H9 (cell line): ENCODE measurements around the gene DSE. TPM values are rescaled to one million over a fixed set of nuclear protein-coding genes. Genes with fewer than 3 reads are reported as not detected.

ENCODE experiments used
- DNase-seq: peaks from one replicate; pipeline ENCODE4 v3.0.0-alpha.2; 2017
- H2AFZ ChIP-seq: one replicate; pipeline ENCODE4 v1.6.1; 2013; ENCODE audit warnings: mild to moderate bottlenecking, low read length, control low read depth, moderate library complexity
- H2AK5ac ChIP-seq: 2 replicates; pipeline ENCODE4 v1.6.1; 2013; ENCODE audit warnings: low read length, control low read depth, mixed read lengths; ENCODE audit not compliant: insufficient read length
- H2BK120ac ChIP-seq: one replicate; pipeline ENCODE4 v1.6.1; 2013; ENCODE audit warnings: low read depth, mild to moderate bottlenecking, low read length, control low read depth, inconsistent platforms; ENCODE audit not compliant: poor library complexity, severe bottlenecking
- H2BK12ac ChIP-seq: 2 replicates; pipeline ENCODE4 v1.6.1; 2013; ENCODE audit warnings: low read length, control low read depth, mixed read lengths, low read depth; ENCODE audit not compliant: insufficient read length
- H2BK15ac ChIP-seq: 2 replicates; pipeline ENCODE4 v1.6.1; 2013; ENCODE audit warnings: low read depth, low read length, control low read depth
- H2BK20ac ChIP-seq: one replicate; pipeline ENCODE4 v1.6.1; 2013; ENCODE audit warnings: low read depth, mild to moderate bottlenecking, low read length, control low read depth, inconsistent platforms; ENCODE audit not compliant: poor library complexity, severe bottlenecking
- H2BK5ac ChIP-seq: 2 replicates; pipeline ENCODE4 v1.6.1; 2013; ENCODE audit warnings: low read length, control low read depth, mixed read lengths; ENCODE audit not compliant: insufficient read length
- H3K14ac ChIP-seq: 2 replicates; pipeline ENCODE4 v1.6.1; 2013; ENCODE audit warnings: low read length, control low read depth; ENCODE audit not compliant: insufficient read depth
- H3K18ac ChIP-seq: 2 replicates; pipeline ENCODE4 v1.6.1; 2013; ENCODE audit warnings: low read depth, mild to moderate bottlenecking, mixed read lengths, low read length, control low read depth; ENCODE audit not compliant: insufficient read length
- H3K23ac ChIP-seq: 2 replicates; pipeline ENCODE4 v1.6.1; 2013; ENCODE audit warnings: low read length, control low read depth, mixed read lengths, low read depth; ENCODE audit not compliant: insufficient read length
- H3K23me2 ChIP-seq: 2 replicates; pipeline ENCODE4 v1.6.1; 2013; ENCODE audit warnings: low read depth, mild to moderate bottlenecking, mixed read lengths, low read length, control low read depth; ENCODE audit not compliant: insufficient read length, poor library complexity, severe bottlenecking
- H3K27ac ChIP-seq: 2 replicates; pipeline ENCODE4 v1.5.1; 2013; ENCODE audit warnings: low read length, control low read depth, mixed read lengths, low read depth; ENCODE audit not compliant: insufficient read length
- H3K27me3 ChIP-seq: 2 replicates; pipeline ENCODE4 v1.6.1; 2013; ENCODE audit warnings: low read length, control low read depth, inconsistent platforms; ENCODE audit not compliant: insufficient read depth
- H3K4ac ChIP-seq: 2 replicates; pipeline ENCODE4 v1.6.1; 2013; ENCODE audit warnings: low read depth, mild to moderate bottlenecking, control low read depth, inconsistent platforms, low read length, moderate library complexity
- H3K4me1 ChIP-seq: 2 replicates; pipeline ENCODE4 v1.6.1; 2013; ENCODE audit warnings: low read length, control low read depth, inconsistent platforms; ENCODE audit not compliant: insufficient read depth
- H3K4me2 ChIP-seq: 2 replicates; pipeline ENCODE4 v1.6.1; 2013; ENCODE audit warnings: low read length, control low read depth, mixed read lengths; ENCODE audit not compliant: insufficient read length, insufficient read depth
- H3K56ac ChIP-seq: 2 replicates; pipeline ENCODE4 v1.6.1; 2013; ENCODE audit warnings: low read depth, mild to moderate bottlenecking, mixed read lengths, low read length, control low read depth; ENCODE audit not compliant: insufficient read length
- H3K79me1 ChIP-seq: 2 replicates; pipeline ENCODE4 v1.6.1; 2013; ENCODE audit warnings: low read depth, mild to moderate bottlenecking, moderate library complexity, low read length, control low read depth, inconsistent platforms; ENCODE audit not compliant: insufficient read depth, poor library complexity, severe bottlenecking
- H3K79me2 ChIP-seq: 2 replicates; pipeline ENCODE4 v1.6.1; 2013; ENCODE audit warnings: low read length, control low read depth, inconsistent platforms; ENCODE audit not compliant: insufficient read depth
- H3K9ac ChIP-seq: 2 replicates; pipeline ENCODE4 v1.6.1; 2013; ENCODE audit warnings: low read length, control low read depth, mixed read lengths; ENCODE audit not compliant: insufficient read length; ENCODE audit errors: extremely low read depth
- H3K9me3 ChIP-seq: one replicate; pipeline ENCODE4 v1.6.1; 2013; ENCODE audit warnings: low read depth, low read length, inconsistent platforms; ENCODE audit not compliant: control insufficient read depth
- H3T11ph ChIP-seq: one replicate; pipeline ENCODE4 v1.6.1; 2013; ENCODE audit warnings: mild to moderate bottlenecking, low read length, control low read depth, inconsistent platforms
- H4K20me1 ChIP-seq: one replicate; pipeline ENCODE4 v1.6.1; 2013; ENCODE audit not compliant: control insufficient read depth, insufficient read length, insufficient read depth
- H4K5ac ChIP-seq: 2 replicates; pipeline ENCODE4 v1.6.1; 2013; ENCODE audit warnings: low read depth, mild to moderate bottlenecking, mixed read lengths, low read length, control low read depth; ENCODE audit not compliant: insufficient read length
- H4K8ac ChIP-seq: replicated peaks from 2 replicates; pipeline ENCODE4 v1.6.1; 2013; ENCODE audit warnings: low read length, control low read depth, mixed read lengths, low read depth; ENCODE audit not compliant: insufficient read length
- H4K91ac ChIP-seq: 2 replicates; pipeline ENCODE4 v1.6.1; 2013; ENCODE audit warnings: low read depth, mild to moderate bottlenecking, moderate library complexity, mixed read lengths, low read length, control low read depth; ENCODE audit not compliant: insufficient read length
- H3K27ac Mint-ChIP-seq, 3 experiments: 2 replicates in 2 of 3; 3 replicates in 1 of 3; pipeline ENCODE4 v1.8.0; 2020 to 2021; ENCODE audit warnings: mixed read lengths in 3 of 3, mild to moderate bottlenecking in 1 of 3, moderate library complexity in 1 of 3
- H3K27me3 Mint-ChIP-seq: 2 replicates; pipeline ENCODE4 v1.8.0; 2021; ENCODE audit warnings: low read depth, mild to moderate bottlenecking, moderate library complexity, mixed read lengths
- H3K36me3 Mint-ChIP-seq, 3 experiments: 2 replicates in 2 of 3; 3 replicates in 1 of 3; pipeline ENCODE4 v1.8.0; 2020 to 2021; ENCODE audit warnings: low read depth in 3 of 3, mixed read lengths in 3 of 3; ENCODE audit not compliant: insufficient read depth in 1 of 3
- H3K4me1 Mint-ChIP-seq, 2 experiments: 2 replicates each; pipeline ENCODE4 v1.8.0; 2020; ENCODE audit warnings: mixed read lengths in 2 of 2
- H3K4me3 Mint-ChIP-seq, 2 experiments: 2 replicates in 1 of 2; 3 replicates in 1 of 2; pipeline ENCODE4 v1.8.0; 2020 to 2021; ENCODE audit warnings: mild to moderate bottlenecking in 2 of 2, mixed read lengths in 2 of 2, moderate library complexity in 1 of 2
- H3K9me3 Mint-ChIP-seq, 2 experiments: 2 replicates in 1 of 2; 3 replicates in 1 of 2; pipeline ENCODE4 v1.8.0; 2020; ENCODE audit warnings: mild to moderate bottlenecking in 2 of 2, mixed read lengths in 2 of 2, moderate library complexity in 1 of 2
- WGBS: extraction: QIAGEN DNeasy Blood & Tissue Kit; methylation state at CpG from one replicate; pipeline ENCODE4 v1.1.7; 2013; ENCODE audit warnings: missing lambda C conversion rate, low lambda C conversion rate, mixed read lengths; ENCODE audit not compliant: insufficient read length; ENCODE audit errors: extremely low coverage; 5-methylcytosine and 5-hydroxymethylcytosine counted together
- total RNA-seq: library from RNA; stranded (reverse); gene quantifications from 2 replicates; pipeline ENCODE4 v1.2.1, GENCODE V29; 2021
- TF ChIP-seq, protein P1 (sequence below): fragments of 200-600 bp; sonication (generic); conservative IDR thresholded peaks from 3 replicates; pipeline ENCODE4 v1.8.0; 2021; ENCODE audit warnings: antibody characterized with exemption, mild to moderate bottlenecking

Gene DSE
- total RNA-seq, 1 experiment from 2014 or later: 45.6 TPM

DNA sequence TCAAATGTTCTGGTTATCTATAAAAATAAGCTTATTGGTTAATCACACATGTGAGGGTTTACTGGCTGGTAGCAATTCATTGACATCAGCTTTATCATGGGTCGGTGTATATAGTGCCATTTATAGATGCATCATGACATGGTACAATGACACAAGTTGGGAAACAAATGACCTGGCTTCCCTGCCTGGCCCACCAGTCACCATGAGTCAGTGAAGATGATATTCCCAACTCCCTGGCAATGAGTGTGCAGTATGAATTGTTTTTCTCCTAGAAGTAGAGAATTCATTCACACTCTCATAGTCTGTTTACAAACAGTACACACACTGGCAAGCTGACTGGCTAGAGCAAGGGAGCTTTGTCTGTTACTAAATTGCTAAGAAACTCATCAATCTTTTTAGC lies 53.3 kb downstream of the DSE start:
- Histone ChIP-seq H3K23ac (no peak overlapping the region), H3K14ac (no peak overlapping the region), H3K9me3 (no peaks in the 10 kb centered on the region), H3K9ac (no peak overlapping the region), H2BK5ac (no peak overlapping the region), H4K5ac (no peak overlapping the region), H3K4me2 (no peak overlapping the region), H3K79me1 (no peaks in the 10 kb centered on the region), H3K4ac (no peak overlapping the region), H3T11ph (no peak overlapping the region), H3K56ac (no peak overlapping the region), H2BK120ac (no peak overlapping the region), H2BK15ac (no peak overlapping the region), H4K8ac (no peak overlapping the region), H3K18ac (no peak overlapping the region), H4K20me1 (no peaks in the 10 kb centered on the region), H3K23me2 (no peaks in the 10 kb centered on the region), H2BK12ac (no peak overlapping the region), H3K79me2 (no peaks in the 10 kb centered on the region; the same call in 1 of the 2 replicates), H3K27ac (no peak overlapping the region), H3K27me3 (no peaks in the 10 kb centered on the region), H4K91ac (no peak overlapping the region), H3K4me1 (no peaks in the 10 kb centered on the region), H2AK5ac (no peak overlapping the region), H2BK20ac (no peak overlapping the region), H2AFZ (no peak overlapping the region)
- no peak for DNase-seq
- H3K4me3 Mint-ChIP-seq: no peak overlapping the region
- WGBS: no CpG with 5 or more reads among the region's 1 CpG
- H3K27ac Mint-ChIP-seq: no peak overlapping the region
- no peaks in the 10 kb centered on the region for H3K9me3 Mint-ChIP-seq
- TF ChIP-seq, protein P1, sequence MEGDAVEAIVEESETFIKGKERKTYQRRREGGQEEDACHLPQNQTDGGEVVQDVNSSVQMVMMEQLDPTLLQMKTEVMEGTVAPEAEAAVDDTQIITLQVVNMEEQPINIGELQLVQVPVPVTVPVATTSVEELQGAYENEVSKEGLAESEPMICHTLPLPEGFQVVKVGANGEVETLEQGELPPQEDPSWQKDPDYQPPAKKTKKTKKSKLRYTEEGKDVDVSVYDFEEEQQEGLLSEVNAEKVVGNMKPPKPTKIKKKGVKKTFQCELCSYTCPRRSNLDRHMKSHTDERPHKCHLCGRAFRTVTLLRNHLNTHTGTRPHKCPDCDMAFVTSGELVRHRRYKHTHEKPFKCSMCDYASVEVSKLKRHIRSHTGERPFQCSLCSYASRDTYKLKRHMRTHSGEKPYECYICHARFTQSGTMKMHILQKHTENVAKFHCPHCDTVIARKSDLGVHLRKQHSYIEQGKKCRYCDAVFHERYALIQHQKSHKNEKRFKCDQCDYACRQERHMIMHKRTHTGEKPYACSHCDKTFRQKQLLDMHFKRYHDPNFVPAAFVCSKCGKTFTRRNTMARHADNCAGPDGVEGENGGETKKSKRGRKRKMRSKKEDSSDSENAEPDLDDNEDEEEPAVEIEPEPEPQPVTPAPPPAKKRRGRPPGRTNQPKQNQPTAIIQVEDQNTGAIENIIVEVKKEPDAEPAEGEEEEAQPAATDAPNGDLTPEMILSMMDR: no peak
- no peaks in the 10 kb centered on the region for H3K27me3 Mint-ChIP-seq
- H3K4me1 Mint-ChIP-seq: peaks cover 13 to 15% of the 10 kb centered on the region in 2 experiments
- H3K36me3 Mint-ChIP-seq: peaks cover 22 to 28% (median 22%) of the 10 kb centered on the region in 3 experiments
